ENCODE measurements around the gene MDFI. TPM values are rescaled to one million over a fixed set of nuclear protein-coding genes. Genes with fewer than 3 reads are reported as not detected.
"Not testable (repeated sequence)": the region's sequence is repeated elsewhere in the genome, so short reads cannot be mapped to it uniquely, and the experiment has no call there.

The MDFI gene
- total RNA-seq, 1 donor from 2014 or later: 48.3 TPM

DNA sequence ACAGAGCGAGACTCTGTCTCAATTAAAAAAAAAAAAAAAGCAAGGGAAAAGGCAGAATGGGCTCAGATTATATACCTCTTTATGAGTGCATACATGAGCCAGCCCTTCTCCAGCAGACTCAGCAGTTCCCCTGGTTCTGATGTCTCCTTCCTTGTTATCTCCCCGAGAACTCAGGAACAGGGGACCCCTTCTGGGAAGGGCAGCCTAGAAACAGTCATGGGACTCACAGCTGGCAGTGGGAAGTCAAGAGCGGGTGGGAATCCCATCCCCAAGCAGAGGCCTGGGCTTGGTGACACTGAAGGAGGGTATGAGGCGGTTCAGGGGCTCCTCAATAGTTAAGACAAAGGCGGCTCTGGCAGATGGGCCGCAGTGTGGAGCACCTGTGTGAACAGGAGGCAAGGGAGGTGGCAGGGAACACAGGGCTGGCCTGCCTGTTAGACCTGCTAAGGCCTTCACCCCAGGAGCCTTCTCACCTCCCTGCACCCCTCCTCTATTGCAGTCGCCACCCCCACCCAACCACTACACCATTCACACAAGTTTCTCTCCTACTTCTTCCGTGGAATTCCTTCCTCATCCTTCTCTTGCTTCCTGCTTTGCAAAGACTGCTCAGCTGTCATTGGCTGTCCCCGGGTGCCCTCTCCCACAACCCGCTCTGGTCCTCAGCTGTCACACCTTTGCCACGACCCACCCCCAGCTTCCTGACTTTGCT, 29.7 kb upstream of the MDFI start:
- Mint-ChIP-seq H3K9me3 (ENCODE audit: low read depth) (peaks cover 8% of the 10 kb centered on the region), H3K36me3 (ENCODE audit: insufficient read depth) (peaks cover 2% of the 10 kb centered on the region), H3K27me3 (peaks cover 21% of the 10 kb centered on the region), H3K27ac (no peak overlapping the region), H3K4me1 (ENCODE audit: low read depth) (no peaks in the 10 kb centered on the region), H3K4me3 (ENCODE audit: low read depth) (no peak overlapping the region)
- DNase-seq (ENCODE audit: low spot score, unreplicated experiment): no peak
- TF ChIP-seq, protein P1, sequence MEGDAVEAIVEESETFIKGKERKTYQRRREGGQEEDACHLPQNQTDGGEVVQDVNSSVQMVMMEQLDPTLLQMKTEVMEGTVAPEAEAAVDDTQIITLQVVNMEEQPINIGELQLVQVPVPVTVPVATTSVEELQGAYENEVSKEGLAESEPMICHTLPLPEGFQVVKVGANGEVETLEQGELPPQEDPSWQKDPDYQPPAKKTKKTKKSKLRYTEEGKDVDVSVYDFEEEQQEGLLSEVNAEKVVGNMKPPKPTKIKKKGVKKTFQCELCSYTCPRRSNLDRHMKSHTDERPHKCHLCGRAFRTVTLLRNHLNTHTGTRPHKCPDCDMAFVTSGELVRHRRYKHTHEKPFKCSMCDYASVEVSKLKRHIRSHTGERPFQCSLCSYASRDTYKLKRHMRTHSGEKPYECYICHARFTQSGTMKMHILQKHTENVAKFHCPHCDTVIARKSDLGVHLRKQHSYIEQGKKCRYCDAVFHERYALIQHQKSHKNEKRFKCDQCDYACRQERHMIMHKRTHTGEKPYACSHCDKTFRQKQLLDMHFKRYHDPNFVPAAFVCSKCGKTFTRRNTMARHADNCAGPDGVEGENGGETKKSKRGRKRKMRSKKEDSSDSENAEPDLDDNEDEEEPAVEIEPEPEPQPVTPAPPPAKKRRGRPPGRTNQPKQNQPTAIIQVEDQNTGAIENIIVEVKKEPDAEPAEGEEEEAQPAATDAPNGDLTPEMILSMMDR (IDR thresholded peaks at IDR 0.05; ENCODE audit: unreplicated experiment): no peak

DNA sequence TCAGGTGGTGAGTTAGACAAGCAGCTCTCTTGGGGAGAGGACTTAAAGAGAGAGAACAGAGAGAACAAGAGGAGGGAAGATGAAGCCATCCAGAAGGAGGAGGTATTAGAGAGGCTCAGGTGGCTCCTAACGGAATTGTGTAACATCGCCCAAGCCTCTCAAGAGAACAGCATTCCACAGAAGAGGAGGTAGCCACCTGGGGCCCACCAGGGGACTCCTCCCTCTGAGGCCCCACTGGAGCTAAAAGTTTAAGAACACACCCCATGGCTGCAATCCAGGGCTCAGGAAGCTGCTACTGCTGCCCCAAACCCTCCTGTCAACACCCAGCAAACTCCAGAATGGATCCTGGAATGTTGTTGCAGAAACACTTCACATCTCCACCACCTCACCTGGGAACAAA, 23.6 kb upstream of the MDFI start:
- Mint-ChIP-seq H3K9me3 (ENCODE audit: low read depth) (peaks cover 15% of the 10 kb centered on the region), H3K4me3 (ENCODE audit: low read depth) (no peak overlapping the region), H3K27ac (no peak overlapping the region), H3K36me3 (ENCODE audit: insufficient read depth) (peaks cover 4% of the 10 kb centered on the region), H3K4me1 (ENCODE audit: low read depth) (peaks cover 5% of the 10 kb centered on the region), H3K27me3 (peaks cover 5% of the 10 kb centered on the region)
- no peak for DNase-seq (ENCODE audit: low spot score, unreplicated experiment)
- TF ChIP-seq, protein P1 (IDR thresholded peaks at IDR 0.05; ENCODE audit: unreplicated experiment): no peak

GRCh38 chr6:41615311-41615710, 23.0 kb upstream of the MDFI start:
- Mint-ChIP-seq H3K4me3 (ENCODE audit: low read depth) (no peak overlapping the region), H3K27ac (no peak overlapping the region), H3K36me3 (ENCODE audit: insufficient read depth) (peaks cover 4% of the 10 kb centered on the region), H3K4me1 (ENCODE audit: low read depth) (peaks cover 5% of the 10 kb centered on the region), H3K27me3 (peaks cover 5% of the 10 kb centered on the region), H3K9me3 (ENCODE audit: low read depth) (peaks cover 17% of the 10 kb centered on the region)
- TF ChIP-seq, protein P1 (IDR thresholded peaks at IDR 0.05; ENCODE audit: unreplicated experiment): no peak
- DNase-seq (ENCODE audit: low spot score, unreplicated experiment): no peak

GRCh38 chr6:41618598-41618997, 19.7 kb upstream of the MDFI start:
- TF ChIP-seq, protein P1 (IDR thresholded peaks at IDR 0.05; ENCODE audit: unreplicated experiment): no peak
- no peak for DNase-seq (ENCODE audit: low spot score, unreplicated experiment)
- Mint-ChIP-seq H3K36me3 (ENCODE audit: insufficient read depth) (peaks cover 3% of the 10 kb centered on the region), H3K9me3 (ENCODE audit: low read depth) (peaks cover 22% of the 10 kb centered on the region), H3K27ac (peak overlapping the region; percentile 2), H3K27me3 (peaks cover 5% of the 10 kb centered on the region), H3K4me1 (ENCODE audit: low read depth) (peaks cover 10% of the 10 kb centered on the region), H3K4me3 (ENCODE audit: low read depth) (no peak overlapping the region)

DNA sequence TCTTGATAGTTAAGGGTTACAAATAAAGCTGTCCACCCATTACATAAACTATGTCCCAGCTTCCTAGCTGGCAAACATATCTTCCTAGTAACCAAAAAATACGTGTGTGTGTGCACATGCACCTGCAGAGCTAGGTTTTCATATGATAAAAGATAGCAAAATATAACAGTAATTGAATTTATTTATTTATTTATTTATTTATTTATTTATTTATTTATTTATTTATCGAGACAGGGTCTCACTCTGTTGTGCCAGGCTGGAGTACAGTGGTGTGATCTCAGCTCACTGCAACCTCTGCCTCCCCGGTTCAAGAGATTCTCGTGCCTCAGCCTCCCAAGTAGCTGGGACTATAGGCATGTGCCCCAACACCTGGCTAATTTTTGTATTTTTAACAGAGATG, 19.1 kb upstream of the MDFI start:
- not testable (repeated sequence) for H3K27ac Mint-ChIP-seq; H3K4me1 Mint-ChIP-seq (ENCODE audit: low read depth); H3K27me3 Mint-ChIP-seq; H3K4me3 Mint-ChIP-seq (ENCODE audit: low read depth); DNase-seq (ENCODE audit: low spot score, unreplicated experiment); H3K36me3 Mint-ChIP-seq (ENCODE audit: insufficient read depth)
- H3K9me3 Mint-ChIP-seq (ENCODE audit: low read depth): peaks cover 17% of the 10 kb centered on the region

DNA sequence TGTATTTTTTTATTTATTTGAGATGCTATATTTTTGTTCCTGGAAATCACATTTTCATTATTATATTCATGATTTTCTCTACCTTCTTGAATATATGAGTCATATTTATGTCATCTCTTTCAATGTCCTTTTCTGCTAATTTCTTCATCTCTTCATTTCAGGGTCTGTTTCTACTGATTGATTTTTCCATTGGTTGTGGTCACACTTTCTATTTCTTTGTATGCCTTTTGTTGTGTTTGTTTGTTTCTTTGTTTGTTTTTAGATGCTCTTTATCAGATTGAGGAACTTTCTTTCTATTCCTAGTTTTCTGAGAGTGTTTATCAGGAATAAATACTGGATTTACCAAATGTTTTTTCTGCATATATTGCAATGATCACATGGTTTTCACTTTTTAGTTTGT, 16.9 kb upstream of the MDFI start:
- Mint-ChIP-seq H3K27ac (no peak overlapping the region), H3K9me3 (ENCODE audit: low read depth) (peaks cover 15% of the 10 kb centered on the region), H3K36me3 (ENCODE audit: insufficient read depth) (peaks cover 1% of the 10 kb centered on the region), H3K4me3 (ENCODE audit: low read depth) (no peak overlapping the region), H3K4me1 (ENCODE audit: low read depth) (peaks cover 10% of the 10 kb centered on the region), H3K27me3 (peaks cover 10% of the 10 kb centered on the region)
- no peak for DNase-seq (ENCODE audit: low spot score, unreplicated experiment)
- TF ChIP-seq, protein P1 (IDR thresholded peaks at IDR 0.05; ENCODE audit: unreplicated experiment): no peak
